Measurements from ENCODE around the gene ZNF74.
A peak's percentile ranks its signal among the peaks of the same experiment; 100 is the strongest.
"Not testable (repeated sequence)": the region's sequence is repeated elsewhere in the genome, so short reads cannot be mapped to it uniquely, and the experiment has no call there.

The ZNF74 gene

GRCh38 chr22:20393705-20394476 lies at the start of gene ZNF74:
Gene ZNF74, plus strand, starts transcription at chr22:20394151. Its CDS starts 478 bp downstream, at chr22:20394629.
- DNase-seq (ENCODE audit: low read depth in 3 of 3), result peak; percentile 67 to 80 (median 69)

DNA sequence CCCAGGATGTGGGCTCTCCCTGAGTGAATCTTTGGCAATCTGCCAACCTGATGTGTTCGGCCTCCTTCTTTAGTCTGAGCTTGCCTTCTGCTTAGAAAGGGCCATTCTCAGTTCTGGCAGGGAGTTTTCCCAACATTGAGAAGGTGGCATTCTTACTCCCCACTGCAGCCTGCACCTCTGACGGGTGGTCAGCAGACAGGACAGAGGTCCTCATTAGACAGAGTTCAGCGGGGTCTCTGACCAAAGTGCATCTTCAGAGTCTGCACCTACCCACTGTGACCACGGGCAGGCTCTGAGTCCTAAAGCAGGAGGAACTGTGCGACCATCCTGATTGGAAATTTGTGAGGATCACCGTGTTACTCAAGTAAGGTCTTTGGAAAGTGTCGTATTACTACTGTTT lies 47.4 kb upstream of the ZNF74 start:
- DNase-seq (ENCODE audit: low read depth in 3 of 3), result not testable (repeated sequence)

DNA sequence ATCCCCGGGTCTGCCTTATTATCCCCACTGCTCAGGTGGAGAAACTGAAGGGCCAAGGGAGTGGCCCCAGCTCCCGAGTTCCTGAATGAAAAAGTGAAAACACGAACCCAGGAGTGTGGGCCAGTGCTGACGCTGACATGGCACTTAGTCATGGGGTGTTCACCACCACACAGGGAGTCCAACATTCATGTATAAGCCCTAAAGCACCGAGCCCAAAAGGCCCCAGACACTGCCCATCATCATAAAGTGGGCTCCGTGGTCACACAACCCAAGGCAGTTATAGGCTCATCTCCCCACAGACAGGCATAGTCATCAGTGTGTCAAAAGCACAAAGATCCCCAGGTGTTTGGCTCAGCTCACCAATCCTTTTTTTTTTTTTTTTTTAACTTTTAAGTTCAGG lies 41.4 kb upstream of the ZNF74 start:
- not testable (repeated sequence) for DNase-seq (ENCODE audit: low read depth in 3 of 3)

- no peak for DNase-seq (ENCODE audit: low read depth in 3 of 3)
Measured at GRCh38 chr22:20354238-20354975, 39.5 kb upstream of the ZNF74 start.

- DNase-seq (ENCODE audit: low read depth in 3 of 3), result not testable (repeated sequence)
Measured at GRCh38 chr22:20355939-20356636, 37.9 kb upstream of the ZNF74 start.

DNA sequence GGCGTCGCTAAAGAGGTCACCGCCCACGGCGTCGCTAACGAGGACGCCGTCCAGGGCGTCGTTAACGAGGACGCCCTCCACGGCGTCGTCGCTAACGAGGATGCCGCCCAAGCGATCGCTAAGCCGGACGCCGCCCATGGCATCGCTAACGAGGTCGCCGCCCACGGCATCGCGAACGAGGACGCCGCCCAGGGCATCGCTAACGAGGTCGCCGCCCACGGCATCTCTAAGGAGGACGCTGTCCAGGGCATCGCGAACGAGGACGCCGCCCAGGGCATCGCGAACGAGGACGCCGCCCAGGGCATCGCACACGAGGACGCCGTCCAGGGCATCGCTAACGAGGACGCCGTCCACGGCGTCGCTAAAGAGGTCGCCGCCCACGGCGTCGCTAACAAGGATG lies 37.0 kb upstream of the ZNF74 start:
- not testable (repeated sequence) for DNase-seq (ENCODE audit: low read depth in 3 of 3)

DNA sequence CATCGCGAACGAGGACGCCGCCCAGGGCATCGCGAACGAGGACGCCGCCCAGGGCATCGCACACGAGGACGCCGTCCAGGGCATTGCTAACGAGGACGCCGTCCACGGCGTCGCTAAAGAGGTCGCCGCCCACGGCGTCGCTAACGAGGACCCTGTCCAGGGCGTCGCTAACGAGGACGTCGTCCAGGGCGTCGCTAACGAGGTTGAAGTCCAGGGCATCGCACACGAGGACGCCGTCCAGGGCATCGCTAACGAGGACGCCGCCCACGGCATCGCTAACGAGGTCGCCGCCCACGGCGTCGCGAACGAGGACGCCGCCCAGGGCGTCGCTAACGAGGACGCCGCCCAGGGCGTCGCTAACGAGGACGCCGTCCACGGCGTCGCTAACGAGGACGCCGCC lies 36.0 kb upstream of the ZNF74 start:
- DNase-seq (ENCODE audit: low read depth in 3 of 3), result not testable (repeated sequence)

GRCh38 chr22:20358503-20359239 lies 35.3 kb upstream of the ZNF74 start:
- DNase-seq (ENCODE audit: low read depth in 3 of 3), result not testable (repeated sequence)

DNA sequence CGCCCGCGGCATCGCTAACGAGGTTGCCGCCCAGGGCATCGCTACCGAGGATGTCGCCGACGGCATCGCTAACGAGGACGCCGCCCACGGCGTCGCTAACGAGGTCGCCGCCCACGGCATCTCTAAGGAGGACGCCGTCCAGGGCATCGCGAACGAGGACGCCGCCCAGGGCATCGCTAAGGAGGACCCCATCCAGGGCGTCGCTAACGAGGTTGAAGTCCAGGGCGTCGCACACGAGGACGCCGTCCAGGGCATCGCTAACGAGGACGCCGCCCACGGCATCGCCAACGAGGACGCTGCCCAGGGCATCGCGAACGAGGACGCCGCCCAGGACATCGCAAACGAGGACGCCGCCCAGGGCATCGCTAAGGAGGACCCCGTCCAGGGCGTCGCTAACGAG lies 33.7 kb upstream of the ZNF74 start:
- DNase-seq (ENCODE audit: low read depth in 3 of 3), result not testable (repeated sequence)

DNA sequence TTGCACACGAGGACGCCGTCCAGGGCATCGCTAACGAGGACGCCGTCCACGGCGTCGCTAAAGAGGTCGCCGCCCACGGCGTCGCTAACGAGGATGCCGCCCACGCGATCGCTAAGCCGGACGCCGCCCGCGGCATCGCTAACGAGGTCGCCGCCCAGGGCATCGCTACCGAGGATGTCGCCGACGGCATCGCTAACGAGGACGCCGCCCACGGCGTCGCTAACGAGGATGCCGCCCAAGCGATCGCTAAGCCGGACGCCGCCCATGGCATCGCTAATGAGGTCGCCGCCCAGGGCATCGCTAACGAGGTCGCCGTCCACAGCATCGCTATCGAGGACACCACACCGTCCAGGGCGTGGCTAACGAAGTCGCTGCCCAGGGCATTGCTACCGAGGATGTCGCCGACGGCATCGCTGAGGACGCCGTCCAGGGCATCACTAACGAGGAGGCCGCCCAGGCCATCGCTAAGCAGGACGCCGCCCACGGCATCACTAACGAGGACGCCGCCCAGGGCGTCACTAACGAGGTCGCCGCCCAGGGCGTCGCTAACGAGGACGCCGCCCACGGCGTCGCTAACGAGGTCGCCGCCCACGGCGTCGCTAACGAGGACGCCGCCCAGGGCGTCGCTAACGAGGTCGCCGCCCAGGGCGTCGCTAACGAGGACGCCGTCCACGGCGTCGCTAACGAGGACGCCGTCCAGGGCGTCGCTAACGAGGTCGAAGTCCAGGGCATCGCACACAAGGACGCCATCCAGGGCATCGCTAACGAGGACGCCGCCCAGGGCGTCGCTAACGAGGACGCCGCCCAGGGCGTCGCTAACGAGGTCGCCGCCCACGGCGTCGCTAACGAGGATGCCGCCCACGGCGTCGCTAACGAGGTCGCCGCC lies 32.8 kb upstream of the ZNF74 start:
- not testable (repeated sequence) for DNase-seq (ENCODE audit: low read depth in 3 of 3)

DNA sequence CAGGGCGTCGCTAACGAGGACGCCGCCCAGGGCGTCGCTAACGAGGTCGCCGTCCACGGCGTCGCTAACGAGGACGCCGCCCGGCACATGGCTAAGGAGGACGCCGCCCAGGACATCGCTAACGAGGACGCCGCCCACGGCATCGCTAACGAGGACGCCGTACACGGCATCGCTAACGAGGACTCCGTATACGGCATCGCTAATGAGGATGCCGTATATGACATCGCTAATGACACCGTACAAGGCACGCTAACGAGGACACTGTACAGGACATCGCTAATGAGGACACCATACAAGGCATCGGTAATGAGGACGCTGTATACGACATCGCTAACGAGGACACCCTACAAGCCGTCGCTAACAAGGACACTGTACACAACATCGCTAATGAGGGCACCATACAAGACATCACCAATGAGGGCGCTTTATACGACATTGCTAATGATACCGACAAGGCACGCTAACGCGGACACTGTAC lies 32.2 kb upstream of the ZNF74 start:
- not testable (repeated sequence) for DNase-seq (ENCODE audit: low read depth in 3 of 3)

GRCh38 chr22:20362403-20362802 lies 31.5 kb upstream of the ZNF74 start:
- not testable (repeated sequence) for DNase-seq (ENCODE audit: low read depth in 3 of 3)

DNA sequence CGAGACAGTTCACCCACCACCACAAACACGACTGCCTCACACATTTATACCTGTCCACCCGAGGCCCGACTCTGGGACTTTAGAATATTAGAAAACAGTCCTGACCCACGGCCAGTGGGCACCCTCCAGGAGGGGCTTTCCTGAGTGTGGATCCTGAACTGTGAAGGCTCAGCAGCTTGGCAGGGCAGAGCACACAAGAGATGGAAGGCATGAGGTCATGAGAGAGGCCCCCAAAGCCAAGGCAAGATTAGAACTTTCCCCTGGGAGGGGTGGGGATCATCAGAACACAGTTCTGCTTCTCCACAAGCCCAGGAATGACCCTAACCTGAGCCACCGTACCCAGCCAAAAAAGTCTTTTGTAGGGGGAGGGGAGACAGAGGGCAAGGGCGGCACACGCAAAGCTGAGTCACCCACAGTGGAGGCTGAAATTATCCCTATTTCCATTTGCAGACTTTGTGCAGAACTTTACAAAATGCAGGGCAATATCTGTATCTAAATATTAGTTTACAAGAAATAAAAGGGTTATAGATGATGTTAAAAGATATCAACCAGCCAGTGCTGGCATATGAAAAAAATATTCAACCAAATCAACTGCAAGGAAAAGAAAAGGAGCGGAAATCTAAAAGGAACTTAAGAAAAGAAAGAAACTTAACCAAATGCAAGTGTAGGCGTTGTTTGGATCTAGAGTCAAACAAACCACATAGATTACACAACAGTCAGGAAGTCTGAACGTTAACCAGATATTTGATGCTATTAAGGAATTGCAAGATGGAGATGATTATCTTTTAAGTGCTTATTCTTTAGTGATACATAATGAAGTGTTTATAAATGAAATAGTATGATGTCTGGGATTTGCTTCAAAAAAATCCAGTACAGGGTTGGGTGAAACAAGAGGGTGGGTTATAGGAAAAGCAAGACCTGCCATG lies 29.4 kb upstream of the ZNF74 start:
- DNase-seq (ENCODE audit: low read depth in 3 of 3), result not testable (repeated sequence)

DNA sequence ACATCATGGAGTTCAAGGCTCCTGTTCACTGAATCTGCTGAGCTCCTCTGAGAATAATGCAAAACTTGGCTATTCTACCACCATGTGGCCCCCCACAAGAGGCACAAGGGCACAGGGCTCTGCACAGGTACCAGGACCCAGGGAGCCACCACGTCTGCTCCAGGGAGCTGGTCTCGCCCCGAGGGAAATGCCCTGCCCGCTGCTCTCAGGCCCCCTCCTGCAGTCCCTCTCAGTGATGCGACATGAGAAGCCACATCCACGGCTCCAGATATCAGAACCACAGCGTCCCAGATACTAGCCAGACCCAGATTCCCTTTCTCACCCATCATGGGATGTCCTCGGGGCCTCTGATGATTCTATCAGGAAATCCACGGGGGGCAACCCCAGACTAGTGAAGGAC lies 27.1 kb upstream of the ZNF74 start:
- not testable (repeated sequence) for DNase-seq (ENCODE audit: low read depth in 3 of 3)

GRCh38 chr22:20368875-20369274 lies 25.1 kb upstream of the ZNF74 start:
- DNase-seq (ENCODE audit: low read depth in 3 of 3), result not testable (repeated sequence)

DNA sequence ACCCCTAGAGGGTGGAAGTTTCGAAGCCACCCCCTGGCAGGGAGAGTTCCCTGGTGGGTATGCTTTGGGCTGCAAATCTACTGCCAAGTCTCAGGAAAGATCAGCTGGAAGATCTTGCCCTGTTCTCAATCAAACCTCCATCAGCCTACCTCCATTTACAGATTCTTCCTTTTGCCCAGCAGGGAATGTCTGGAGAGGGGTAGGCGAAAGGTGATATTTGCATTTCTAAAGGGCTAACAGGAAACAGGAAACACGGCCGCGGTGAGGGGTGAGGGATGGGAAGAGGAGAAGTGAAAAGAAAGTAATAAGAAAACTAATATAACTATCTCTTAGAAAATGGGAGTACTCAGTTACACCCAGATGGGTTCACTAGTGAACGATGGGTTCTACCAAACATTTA lies 22.3 kb upstream of the ZNF74 start:
- DNase-seq (ENCODE audit: low read depth in 3 of 3), result not testable (repeated sequence)

DNA sequence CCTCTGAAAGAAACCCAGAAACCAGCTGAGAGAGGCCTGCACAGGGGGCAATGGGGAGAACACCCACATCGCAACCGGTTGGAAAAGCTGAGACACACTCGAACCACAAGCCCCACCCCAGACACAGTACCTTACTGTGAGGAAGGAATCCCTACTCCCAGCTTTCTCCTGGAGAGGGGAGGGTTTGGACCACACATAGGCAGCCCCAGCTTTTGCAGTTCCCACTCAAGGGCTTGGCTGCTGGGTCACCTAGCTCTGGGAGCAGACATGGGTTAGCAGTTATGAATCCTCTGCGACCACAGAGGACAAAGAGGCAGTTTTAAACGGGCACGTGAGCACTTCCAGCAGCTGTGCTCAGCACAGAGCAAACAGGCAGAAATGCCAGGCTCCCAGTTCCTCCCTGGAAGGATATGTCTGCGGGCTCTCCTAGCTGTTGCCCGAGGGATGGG lies 21.5 kb upstream of the ZNF74 start:
- not testable (repeated sequence) for DNase-seq (ENCODE audit: low read depth in 3 of 3)

GRCh38 chr22:20373195-20373706 lies 20.7 kb upstream of the ZNF74 start:
- DNase-seq (ENCODE audit: low read depth in 3 of 3), result not testable (repeated sequence)

DNA sequence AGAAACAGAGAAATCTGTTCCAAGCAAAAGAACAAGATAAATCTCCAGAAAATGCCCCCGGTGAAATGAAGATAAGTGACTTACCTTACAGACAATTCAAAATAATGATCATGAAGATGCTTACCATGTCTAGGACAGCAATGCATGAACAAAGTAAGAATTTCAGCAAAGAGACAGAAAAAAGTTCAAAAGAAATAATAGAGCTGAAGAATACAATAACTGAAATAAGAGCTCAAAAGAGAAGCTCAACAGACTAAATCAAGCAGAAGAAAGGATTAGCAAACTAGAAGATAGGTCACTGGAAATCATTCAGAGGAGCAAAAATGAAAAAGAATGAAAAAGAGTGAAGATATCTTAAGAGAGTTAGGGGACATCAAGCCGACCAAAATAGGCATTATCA lies 19.8 kb upstream of the ZNF74 start:
- not testable (repeated sequence) for DNase-seq (ENCODE audit: low read depth in 3 of 3)

Measured in stimulated activated CD4-positive, alpha-beta T cell treated with anti-CD3 and anti-CD28 coated beads, TNF-alpha, amount 100 ng/mL, for 24 hours (primary cell).